GM12878 (cell line): ENCODE data around the gene LHX2. TPM values are rescaled to one million over a fixed set of nuclear protein-coding genes. Genes with fewer than 3 reads are reported as not detected.

Source experiments
- ATAC-seq: fragments of 200-7000 bp; cut with Tn5 transposase; 3 replicates; pipeline ENCODE4 v1.9.1; 2020; ENCODE audit warnings: mild to moderate bottlenecking, moderate library complexity
- BruUV-seq: library from RNA; stranded (reverse); fragments of 400-500 nt; replicated peaks from 2 replicates; lab custom pipeline; 2021; lab: Mats Ljungman, UMichigan
- CTCF ChIA-PET: fragments of 300-600 bp; sonication (Branson Sonifier 250); formaldehyde crosslinking; extraction: SDS; loops from one replicate; lab custom pipeline; 2021; ENCODE audit warnings: inconsistent platforms; lab: Yijun Ruan, JAX
- POLR2A ChIA-PET: fragments of 350-600 bp; formaldehyde crosslinking; extraction: SDS; loops from one replicate; lab custom pipeline; 2021; ENCODE audit warnings: inconsistent platforms; lab: Charles Lee
- RAD21 ChIA-PET: fragments of 300-600 bp; sonication (Branson Sonifier 250); formaldehyde crosslinking; loops from one replicate; lab custom pipeline; 2023; ENCODE audit warnings: antibody characterized with exemption; ENCODE audit not compliant: unreplicated experiment; lab: Charles Lee
- SMC1A ChIA-PET: fragments of 300-600 bp; sonication (Branson Sonifier 250); formaldehyde crosslinking; loops from one replicate; lab custom pipeline; 2023; ENCODE audit not compliant: unreplicated experiment, uncharacterized antibody; lab: Charles Lee
- DNase-seq: peaks from one replicate; pipeline ENCODE4 v3.0.0-alpha.2; 2011; ENCODE audit warnings: low read depth, low spot score
- FAIRE-seq: peaks from 3 replicates; lab custom pipeline; 2011; peaks lifted over from hg19 to GRCh38; lab: Jason Lieb, UNC
- H2AFZ ChIP-seq: 2 replicates; pipeline ENCODE4 v1.6.0; 2011; ENCODE audit warnings: low read depth, low read length, control low read depth; ENCODE audit not compliant: control insufficient read depth
- H3K27ac ChIP-seq: 2 replicates; pipeline ENCODE4 v1.5.1; 2011; ENCODE audit warnings: control low read depth; ENCODE audit not compliant: control insufficient read depth, insufficient read depth
- H3K27me3 ChIP-seq, 2 experiments: replicated peaks in 1 of 2; 2 replicates each; pipeline versions ENCODE4 v1.6.0 to v1.6.1; 2011; ENCODE audit warnings: low read length in 1 of 2; ENCODE audit not compliant: control insufficient read depth in 2 of 2, insufficient read depth in 2 of 2
- H3K36me3 ChIP-seq, 2 experiments: 2 replicates each; pipeline ENCODE4 v1.5.1; 2011; ENCODE audit warnings: low read length in 1 of 2; ENCODE audit not compliant: control insufficient read depth in 2 of 2, insufficient read depth in 2 of 2
- H3K4me1 ChIP-seq: 2 replicates; pipeline ENCODE4 v1.6.1; 2011; ENCODE audit warnings: mild to moderate bottlenecking, low read length, moderate library complexity, mixed read lengths; ENCODE audit not compliant: control insufficient read depth, insufficient read depth
- H3K4me2 ChIP-seq: 2 replicates; pipeline ENCODE4 v1.6.0; 2011; ENCODE audit warnings: control low read depth; ENCODE audit not compliant: control insufficient read depth, insufficient read depth
- H3K4me3 ChIP-seq: fragments of 200-600 bp; sonication (generic); 2 replicates; pipeline ENCODE4 v1.5.1; 2016
- H3K79me2 ChIP-seq: 2 replicates; pipeline ENCODE4 v1.6.0; 2011; ENCODE audit warnings: low read length; ENCODE audit not compliant: control insufficient read depth, insufficient read depth
- H3K9ac ChIP-seq: 2 replicates; pipeline ENCODE4 v1.8.0; 2011; ENCODE audit warnings: low read length, control low read depth, mixed read lengths; ENCODE audit not compliant: control insufficient read depth, insufficient read depth
- H3K9me3 ChIP-seq: replicated peaks from 3 replicates; pipeline ENCODE4 v1.5.1; 2011; ENCODE audit warnings: mild to moderate bottlenecking, low read length; ENCODE audit not compliant: control insufficient read depth, insufficient read depth
- H4K20me1 ChIP-seq: 2 replicates; pipeline ENCODE4 v1.6.0; 2011; ENCODE audit not compliant: control insufficient read depth, insufficient read depth
- BRCA1 ChIP-seq: IDR thresholded peaks from 2 replicates; pipeline ENCODE4 v1.6.1; 2011; ENCODE audit warnings: low read depth, low read length, improper control_type of control experiment
- CBX5 ChIP-seq: sonication (generic); IDR thresholded peaks from 2 replicates; pipeline ENCODE4 v1.6.1; 2016; ENCODE audit warnings: low read depth, moderate library complexity, mild to moderate bottlenecking, inconsistent platforms
- DPF2 ChIP-seq: fragments of 450-650 bp; IDR thresholded peaks from 2 replicates; pipeline ENCODE4 v1.6.1; 2017; ENCODE audit warnings: mild to moderate bottlenecking
- ESRRA ChIP-seq: IDR thresholded peaks from 2 replicates; pipeline ENCODE4 v1.6.1; 2012; ENCODE audit warnings: mild to moderate bottlenecking, low read length, improper control_type of control experiment
- HDGF ChIP-seq: fragments of 450-650 bp; IDR thresholded peaks from 2 replicates; pipeline ENCODE4 v1.6.1; 2016; ENCODE audit warnings: antibody characterized with exemption
- MAX ChIP-seq: IDR thresholded peaks from 2 replicates; pipeline ENCODE4 v1.6.1; 2012; ENCODE audit warnings: low read depth, low read length, improper control_type of control experiment
- PAX5 ChIP-seq: IDR thresholded peaks from 2 replicates; pipeline ENCODE4 v1.6.1; 2011; ENCODE audit warnings: low read depth, low read length, borderline replicate concordance
- PKNOX1 ChIP-seq: fragments of 450-650 bp; IDR thresholded peaks from 2 replicates; pipeline ENCODE4 v1.6.1; 2016; ENCODE audit warnings: mild to moderate bottlenecking
- POLR2AphosphoS5 ChIP-seq: IDR thresholded peaks from 2 replicates; pipeline ENCODE4 v1.6.1; 2011; ENCODE audit warnings: mild to moderate bottlenecking, low read length, inconsistent platforms
- RBBP5 ChIP-seq: fragments of 200-600 bp; sonication (generic); conservative IDR thresholded peaks from 2 replicates; pipeline ENCODE4 v1.6.1; 2016
- RELB ChIP-seq: fragments of 450-650 bp; IDR thresholded peaks from 2 replicates; pipeline ENCODE4 v1.6.1; 2017; ENCODE audit warnings: low read depth, mild to moderate bottlenecking, moderate library complexity
- RUNX3 ChIP-seq: IDR thresholded peaks from 2 replicates; pipeline ENCODE4 v1.6.1; 2012; ENCODE audit warnings: low read length, inconsistent platforms
- SMARCA5 ChIP-seq: fragments of 450-650 bp; IDR thresholded peaks from 2 replicates; pipeline ENCODE4 v1.6.1; 2017; ENCODE audit warnings: mild to moderate bottlenecking
- SRF ChIP-seq, 2 experiments: IDR thresholded peaks; 2 replicates each; pipeline ENCODE4 v1.6.1; 2011; ENCODE audit warnings: low read depth in 2 of 2, low read length in 2 of 2, mild to moderate bottlenecking in 1 of 2, moderate library complexity in 1 of 2
- ZNF217 ChIP-seq: fragments of 450-650 bp; IDR thresholded peaks from 2 replicates; pipeline ENCODE4 v1.6.1; 2017; ENCODE audit warnings: antibody characterized with exemption, mild to moderate bottlenecking
- WGBS: methylation state at CpG from one replicate; pipeline ENCODE4 v1.1.6; 2016; ENCODE audit warnings: low lambda C conversion rate; ENCODE audit not compliant: insufficient replicate concordance, insufficient coverage; ENCODE audit errors: missing lambda C conversion rate; 5-methylcytosine and 5-hydroxymethylcytosine counted together
- in situ Hi-C: fragments of 300-500 bp; cut with MboI; formaldehyde crosslinking; loops from 9 replicates; pipeline ENCODE4 v1.14.3; 2018; ENCODE audit warnings: mixed read lengths
- intact Hi-C: fragments of 100-400 bp; cut with micrococcal nuclease; formaldehyde crosslinking; loops from one replicate; pipeline ENCODE4 v1.14.2; 2022; ENCODE audit not compliant: unreplicated experiment
- polyA plus RNA-seq, 11 experiments: library from polyadenylated mRNA; depleted of rRNA in 4 of 11; unstranded in 6 of 11; stranded (reverse) in 5 of 11; fragments of >200 nt; fragmentation: Nextera tagmentation in 4 of 11; fragmentation: Illumina TruSeq in 1 of 11; extraction: Ambion mirVana in 4 of 11; extraction: Trizol in 1 of 11; gene quantifications; 1 replicate in 1 of 11; 2 replicates in 10 of 11; pipeline versions ENCODE4 v1.2.1 to v1.2.3, GENCODE V29; 2011 to 2016; ENCODE audit warnings: inconsistent platforms in 2 of 11, missing spikeins in 2 of 11, low read depth in 1 of 11
- total RNA-seq, 4 experiments: library from RNA; depleted of rRNA in 3 of 4; stranded (reverse); fragments of >200 nt in 3 of 4; fragmentation: Illumina TruSeq in 1 of 4; extraction: Trizol in 1 of 4; gene quantifications; 2 replicates each; pipeline versions ENCODE4 v1.2.1 to v1.2.3, GENCODE V29; 2013 to 2021

Gene LHX2
- total and polyA plus RNA-seq, 10 of the 15 experiments (the other 5 are each of a cell fraction or from before 2014, with no cell fraction given), result 0.82 to 69.8 (median 5.3) TPM

GRCh38 chr9:124068251-124068650 is 56.7 kb downstream of the LHX2 start (continued):
- TF ChIP-seq SRF (IDR thresholded peaks at IDR 0.05; ENCODE audit: low read depth in 2 of 2, low read length in 2 of 2) (no peak), BRCA1 (no peak), PKNOX1 (no peak)

GRCh38 chr9:124074746-124075145 is 63.2 kb downstream of the LHX2 start:
- H3K4me3 ChIP-seq, result no peak overlapping the region
- no peaks in the 10 kb centered on the region for H4K20me1 ChIP-seq
- no peaks in the 10 kb centered on the region for H3K79me2 ChIP-seq
- no peak overlapping the region for H3K4me2 ChIP-seq
- H3K9ac ChIP-seq, result no peak overlapping the region
- no TSS peak for BruUV-seq
- DNase-seq, result no peak
- no peaks in the 10 kb centered on the region for H3K4me1 ChIP-seq
- ChIA-PET RAD21 (no interaction called here), SMC1A (no interaction called here), CTCF (no interaction called here), POLR2A (no interaction called here)
- H3K36me3 ChIP-seq, result no peaks in the 10 kb centered on the region
- ATAC-seq, result no peak
- no peak overlapping the region for H3K27ac ChIP-seq
- H3K27me3 ChIP-seq, result peaks cover 0 to 3% of the 10 kb centered on the region in 2 experiments; a peak in 1 of 4 replicates
- in situ Hi-C loops, result no loop called here
- intact Hi-C loops, result no loop called here
- no peak overlapping the region for H2AFZ ChIP-seq
- FAIRE-seq, result no peak
- H3K9me3 ChIP-seq, result no peaks in the 10 kb centered on the region
- no peak for TF ChIP-seq RBBP5
- TF ChIP-seq ESRRA, result no peak
- TF ChIP-seq POLR2AphosphoS5, result no peak
- TF ChIP-seq CBX5, result no peak
- TF ChIP-seq PAX5, result no peak
- no peak for TF ChIP-seq MAX
- no peak for TF ChIP-seq HDGF
- TF ChIP-seq RUNX3, result no peak
- no peak for TF ChIP-seq RELB
- no peak for TF ChIP-seq DPF2
- no peak for TF ChIP-seq ZNF217
- no peak for TF ChIP-seq SMARCA5
- WGBS, result 0% methylated on average over 1 of the region's 1 CpG
